Fibroblast of lung (primary cell): ENCODE results near the gene UPF2. TPM values are rescaled to one million over a fixed set of nuclear protein-coding genes. Genes with fewer than 3 reads are reported as not detected.

Experiments
- DNase-seq, 2 donors: peaks; one replicate each; pipeline versions ENCODE4 v3.0.0 to v3.0.0-alpha.2; 2010; ENCODE audit warnings: low read depth in 2 of 2
- H2AFZ ChIP-seq: 2 replicates; pipeline ENCODE4 v1.5.1; 2012; ENCODE audit warnings: low read length, control low read depth, inconsistent platforms
- H3K27ac ChIP-seq: 2 replicates; pipeline ENCODE4 v1.5.1; 2011; ENCODE audit warnings: low read length, control low read depth; ENCODE audit not compliant: insufficient read depth
- H3K27me3 ChIP-seq: 2 replicates; pipeline ENCODE4 v1.5.1; 2011; ENCODE audit warnings: mild to moderate bottlenecking, low read length; ENCODE audit not compliant: control insufficient read depth, insufficient read depth
- H3K36me3 ChIP-seq: 2 replicates; pipeline ENCODE4 v1.5.1; 2011; ENCODE audit warnings: low read length; ENCODE audit not compliant: control insufficient read depth, insufficient read depth
- H3K4me1 ChIP-seq: 2 replicates; pipeline ENCODE4 v1.5.1; 2011; ENCODE audit warnings: low read length; ENCODE audit not compliant: control insufficient read depth, insufficient read depth; ENCODE audit errors: extremely low read depth
- H3K4me2 ChIP-seq: 2 replicates; pipeline ENCODE4 v1.5.1; 2011; ENCODE audit warnings: low read length, control low read depth; ENCODE audit not compliant: insufficient read depth; ENCODE audit errors: extremely low read depth
- H3K4me3 ChIP-seq, 4 experiments: fragments of 200-600 bp in 1 of 4; sonication (generic) in 1 of 4; replicated peaks in 1 of 4; 2 replicates each; pipeline ENCODE4 v1.5.1; 2011 to 2016; ENCODE audit warnings: low read length in 4 of 4, low read depth in 3 of 4, mild to moderate bottlenecking in 3 of 4, control low read depth in 2 of 4, inconsistent platforms in 1 of 4, mixed read lengths in 1 of 4; ENCODE audit not compliant: insufficient read depth in 1 of 4; ENCODE audit errors: control extremely low read depth in 1 of 4
- H3K79me2 ChIP-seq: 2 replicates; pipeline ENCODE4 v1.5.1; 2012; ENCODE audit warnings: mild to moderate bottlenecking, low read length, inconsistent platforms; ENCODE audit not compliant: control insufficient read depth, insufficient read depth
- H3K9ac ChIP-seq: 2 replicates; pipeline ENCODE4 v1.5.1; 2011; ENCODE audit warnings: mild to moderate bottlenecking, low read length, control low read depth; ENCODE audit not compliant: insufficient read depth
- H3K9me3 ChIP-seq: 2 replicates; pipeline ENCODE4 v1.5.1; 2012; ENCODE audit warnings: low read depth, low read length; ENCODE audit not compliant: control insufficient read depth, insufficient read depth
- H4K20me1 ChIP-seq: 2 replicates; pipeline ENCODE4 v1.5.1; 2011; ENCODE audit warnings: low read length; ENCODE audit not compliant: control insufficient read depth, insufficient read depth; ENCODE audit errors: extremely low read depth
- CTCF ChIP-seq, 2 donors: IDR thresholded peaks in 1 of 2; conservative IDR thresholded peaks in 1 of 2; 1 replicate in 1 of 2; 2 replicates in 1 of 2; pipeline ENCODE4 v1.5.1; 2011 to 2012; ENCODE audit warnings: low read length in 2 of 2, control low read depth in 1 of 2, inconsistent platforms in 1 of 2, low read depth in 1 of 2, mild to moderate bottlenecking in 1 of 2
- EZH2 ChIP-seq: IDR thresholded peaks from 2 replicates; pipeline ENCODE4 v1.5.1; 2012; ENCODE audit warnings: low read length, control low read depth, mild to moderate bottlenecking; ENCODE audit errors: missing control alignments
- polyA plus RNA-seq, 2 donors: library from polyadenylated mRNA; depleted of rRNA in 1 of 2; stranded (reverse) in 1 of 2; unstranded in 1 of 2; fragments of >200 nt; gene quantifications; 2 replicates each; pipeline ENCODE4 v1.2.1, GENCODE V29; 2011 to 2012; ENCODE audit warnings: missing spikeins in 1 of 2
- total RNA-seq: library from RNA; depleted of rRNA; stranded (reverse); fragments of >200 nt; gene quantifications from 2 replicates; pipeline ENCODE4 v1.2.1, GENCODE V29; 2014

The UPF2 gene
- total and polyA plus RNA-seq, 2 donors (not counting 1 experiment from before 2014, with no cell fraction given) = 20.8 to 22.6 TPM

- no peak overlapping the region for H3K9ac ChIP-seq
- H2AFZ ChIP-seq = peak overlapping the region; percentile 47
- DNase-seq = peak; percentile 89 to 90
- no peaks in the 10 kb centered on the region for H3K9me3 ChIP-seq
- H3K4me1 ChIP-seq = peaks cover 20% of the 10 kb centered on the region
- peak overlapping the region; percentile 71 for H3K27ac ChIP-seq
- H3K36me3 ChIP-seq = no peaks in the 10 kb centered on the region
- H3K4me2 ChIP-seq = peak overlapping the region; percentile 48
- no peaks in the 10 kb centered on the region for H4K20me1 ChIP-seq
- H3K4me3 ChIP-seq = no peak overlapping the region
- TF ChIP-seq EZH2 (no peak), CTCF (conservative IDR thresholded peaks at IDR 0.05 in 1 of 2, IDR thresholded peaks at IDR 0.05 in 1 of 2; ENCODE audit: low read depth in 1 of 2, low read length in 2 of 2) (no peak)
- no peaks in the 10 kb centered on the region for H3K79me2 ChIP-seq
- no peaks in the 10 kb centered on the region for H3K27me3 ChIP-seq
Observed at GRCh38 chr10:11875494-11876281, 166.9 kb downstream of the UPF2 start.

GRCh38 chr10:11874568-11875493 is 167.8 kb downstream of the UPF2 start:
- Histone ChIP-seq H3K4me1 (peaks cover 20% of the 10 kb centered on the region), H3K9ac (peak overlapping the region; percentile 2), H4K20me1 (no peaks in the 10 kb centered on the region), H3K79me2 (no peaks in the 10 kb centered on the region), H3K27me3 (no peaks in the 10 kb centered on the region), H3K27ac (peak overlapping the region; percentile 71), H3K4me2 (peak overlapping the region; percentile 48), H2AFZ (peak overlapping the region; percentile 35), H3K36me3 (no peaks in the 10 kb centered on the region), H3K9me3 (no peaks in the 10 kb centered on the region), H3K4me3 (no peak overlapping the region)
- peak; percentile 30 to 31 for DNase-seq
- TF ChIP-seq EZH2 = no peak
- no peak for TF ChIP-seq CTCF (conservative IDR thresholded peaks at IDR 0.05 in 1 of 2, IDR thresholded peaks at IDR 0.05 in 1 of 2; ENCODE audit: low read depth in 1 of 2, low read length in 2 of 2)

GRCh38 chr10:11871466-11871865 is 171.1 kb downstream of the UPF2 start:
- Histone ChIP-seq H3K36me3 (no peaks in the 10 kb centered on the region), H3K4me3 (no peak overlapping the region), H3K27ac (no peak overlapping the region), H3K27me3 (no peaks in the 10 kb centered on the region), H3K4me2 (no peak overlapping the region), H2AFZ (no peak overlapping the region), H3K9me3 (no peaks in the 10 kb centered on the region), H3K79me2 (no peaks in the 10 kb centered on the region), H3K4me1 (peaks cover 20% of the 10 kb centered on the region), H4K20me1 (no peaks in the 10 kb centered on the region), H3K9ac (no peak overlapping the region)
- DNase-seq = peak in 1 of 2 donors; percentile 39
- no peak for TF ChIP-seq EZH2
- no peak for TF ChIP-seq CTCF (conservative IDR thresholded peaks at IDR 0.05 in 1 of 2, IDR thresholded peaks at IDR 0.05 in 1 of 2; ENCODE audit: low read depth in 1 of 2, low read length in 2 of 2)
